Thyroid gland (tissue), 4 donors: ENCODE measurements around the gene TACO1. TPM values are rescaled to one million over a fixed set of nuclear protein-coding genes. Genes with fewer than 3 reads are reported as not detected.

ENCODE experiments used
- DNase-seq, 2 donors: peaks; one replicate each; pipeline ENCODE4 v3.0.0-alpha.2; 2019
- H3K27ac ChIP-seq, 3 donors: fragments of 200-600 bp; sonication (generic); 1 replicate in 2 of 3; 2 replicates in 1 of 3; pipeline ENCODE4 v1.5.1; 2016 to 2019; ENCODE audit warnings: mild to moderate bottlenecking in 1 of 3, moderate library complexity in 1 of 3
- H3K27me3 ChIP-seq: fragments of 200-600 bp; sonication (generic); one replicate; pipeline ENCODE4 v1.5.1; 2019
- H3K36me3 ChIP-seq, 2 donors: fragments of 200-600 bp; sonication (generic); one replicate each; pipeline ENCODE4 v1.5.1; 2016 to 2019
- H3K4me1 ChIP-seq, 2 donors: fragments of 200-600 bp; sonication (generic); one replicate each; pipeline ENCODE4 v1.5.1; 2017 to 2019
- H3K4me3 ChIP-seq, 3 donors: fragments of 200-600 bp; sonication (generic); replicated peaks in 1 of 3; 1 replicate in 2 of 3; 2 replicates in 1 of 3; pipeline ENCODE4 v1.5.1; 2016; ENCODE audit warnings: mild to moderate bottlenecking in 1 of 3
- H3K9me3 ChIP-seq: fragments of 200-600 bp; sonication (generic); one replicate; pipeline ENCODE4 v1.5.1; 2017
- CTCF ChIP-seq, 6 experiments: fragments of 200-600 bp in 3 of 6; fragments of 450-650 bp in 3 of 6; sonication (generic) in 3 of 6; IDR thresholded peaks; one replicate each; pipeline ENCODE4 v1.5.1; 2016 to 2019; ENCODE audit warnings: antibody characterized with exemption in 6 of 6, mild to moderate bottlenecking in 2 of 6, inconsistent platforms in 1 of 6, moderate library complexity in 1 of 6
- POLR2A ChIP-seq, 2 donors: fragments of 450-650 bp; IDR thresholded peaks; one replicate each; pipeline ENCODE4 v1.6.1; 2017; ENCODE audit warnings: antibody characterized with exemption in 2 of 2, mild to moderate bottlenecking in 2 of 2, moderate library complexity in 1 of 2
- WGBS, 2 donors: methylation state at CpG; one replicate each; pipeline ENCODE4 v1.1.5; 2017; 5-methylcytosine and 5-hydroxymethylcytosine counted together
- intact Hi-C: fragments of 100-400 bp; cut with DNase I; formaldehyde crosslinking; loops from one replicate; pipeline ENCODE4 v1.15.1; 2023
- total RNA-seq, 4 donors: library from RNA; depleted of rRNA; stranded (reverse); fragments of >200 nt; gene quantifications; one replicate each; pipeline ENCODE4 v1.2.3, GENCODE V29; 2016

The TACO1 gene
- total RNA-seq, 4 donors from 2014 or later = 15.3 to 17.1 (median 16.0) TPM

- DNase-seq = no peak
- no peaks in the 10 kb centered on the region for H3K9me3 ChIP-seq
- peaks cover 31 to 45% of the 10 kb centered on the region in 2 donors for H3K4me1 ChIP-seq
- H3K36me3 ChIP-seq = no peaks in the 10 kb centered on the region
- H3K27me3 ChIP-seq = no peaks in the 10 kb centered on the region
- no peak overlapping the region for H3K4me3 ChIP-seq
- 25 to 62% methylated on average over 1 of the region's 1 CpG for WGBS, 2 donors
- TF ChIP-seq CTCF (IDR thresholded peaks at IDR 0.05) = no peak
- no peak for TF ChIP-seq POLR2A (IDR thresholded peaks at IDR 0.05)
- peak overlapping the region; percentile 29 to 58 (median 31) for H3K27ac ChIP-seq
- intact Hi-C loops = no loop called here
Observed at GRCh38 chr17:63629627-63630026, 28.9 kb downstream of the TACO1 start.

- Histone ChIP-seq H3K27ac (no peak overlapping the region), H3K9me3 (no peaks in the 10 kb centered on the region), H3K36me3 (no peaks in the 10 kb centered on the region), H3K4me3 (no peak overlapping the region), H3K4me1 (peaks cover 36 to 49% of the 10 kb centered on the region in 2 donors), H3K27me3 (no peaks in the 10 kb centered on the region)
- intact Hi-C loops = no loop called here
- TF ChIP-seq CTCF (IDR thresholded peaks at IDR 0.05) (no peak), POLR2A (IDR thresholded peaks at IDR 0.05) (no peak)
- no peak for DNase-seq
- WGBS, 2 donors = 89 to 92% methylated on average over 3 of the region's 3 CpGs
Observed at GRCh38 chr17:63631062-63631461, 30.4 kb downstream of the TACO1 start.

GRCh38 chr17:63631626-63632025 lies 30.9 kb downstream of the TACO1 start:
- Histone ChIP-seq H3K4me1 (peaks cover 38 to 51% of the 10 kb centered on the region in 2 donors), H3K36me3 (peaks cover 0 to 5% of the 10 kb centered on the region in 2 donors), H3K9me3 (no peaks in the 10 kb centered on the region), H3K27me3 (no peaks in the 10 kb centered on the region), H3K4me3 (no peak overlapping the region), H3K27ac (no peak overlapping the region)
- WGBS, 2 donors = 87 to 94% methylated on average over 1 of the region's 1 CpG
- no peak for TF ChIP-seq CTCF (IDR thresholded peaks at IDR 0.05)
- no peak for TF ChIP-seq POLR2A (IDR thresholded peaks at IDR 0.05)
- no peak for DNase-seq
- intact Hi-C loops = no loop called here

DNA sequence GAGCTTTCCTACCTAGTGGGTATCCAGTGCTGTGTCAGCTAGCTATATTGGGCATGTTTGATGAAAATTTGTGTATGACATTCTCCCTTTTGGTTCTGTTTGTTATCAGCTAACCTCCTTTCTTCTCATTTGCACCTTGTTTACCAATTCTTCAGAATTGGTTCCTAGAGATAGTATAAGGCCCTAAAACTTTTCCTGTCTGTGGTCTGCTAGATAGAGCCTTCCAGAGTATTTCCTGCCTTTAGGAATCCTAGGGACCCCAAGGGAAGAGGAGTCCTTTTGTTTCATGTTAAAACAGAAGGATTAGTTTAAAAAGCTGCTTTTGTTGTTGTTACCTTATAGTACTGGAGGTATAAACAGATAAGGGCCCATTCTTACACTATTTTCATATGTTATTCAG lies 33.0 kb downstream of the TACO1 start:
- peaks cover 0 to 6% of the 10 kb centered on the region in 2 donors for H3K36me3 ChIP-seq
- H3K27ac ChIP-seq = peak overlapping the region; percentile 63 to 94 (median 83)
- intact Hi-C loops = no loop called here
- H3K27me3 ChIP-seq = no peaks in the 10 kb centered on the region
- H3K9me3 ChIP-seq = no peaks in the 10 kb centered on the region
- DNase-seq = no peak
- H3K4me1 ChIP-seq = peaks cover 38 to 44% of the 10 kb centered on the region in 2 donors
- no peak overlapping the region for H3K4me3 ChIP-seq
- TF ChIP-seq POLR2A (IDR thresholded peaks at IDR 0.05) (no peak), CTCF (IDR thresholded peaks at IDR 0.05) (no peak)

DNA sequence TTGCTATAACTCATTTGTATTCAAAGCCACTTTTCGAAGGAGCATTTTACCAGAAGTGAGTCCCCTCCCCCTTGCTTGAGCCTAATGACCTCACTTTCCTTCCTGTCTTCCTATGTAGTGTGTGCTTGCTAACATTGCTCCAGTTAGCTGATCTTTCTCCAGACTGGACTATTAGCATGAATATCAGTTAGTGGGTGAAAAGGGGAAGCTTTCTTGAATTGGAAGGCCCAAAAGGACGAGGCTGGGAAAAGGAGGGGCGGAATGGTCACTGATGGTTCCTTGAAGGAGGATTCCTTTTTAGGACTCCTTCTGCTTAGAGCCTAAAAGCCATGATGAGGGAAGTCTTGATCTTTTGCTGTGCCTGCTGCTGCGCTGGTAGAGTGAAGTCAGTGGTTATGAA lies 33.5 kb downstream of the TACO1 start:
- Histone ChIP-seq H3K27me3 (no peaks in the 10 kb centered on the region), H3K4me1 (peaks cover 36 to 41% of the 10 kb centered on the region in 2 donors), H3K9me3 (no peaks in the 10 kb centered on the region), H3K36me3 (peaks cover 0 to 6% of the 10 kb centered on the region in 2 donors), H3K27ac (peak overlapping the region; percentile 63 to 94 (median 83)), H3K4me3 (no peak overlapping the region)
- DNase-seq = no peak
- 75 to 80% methylated on average over 4 of the region's 4 CpGs for WGBS, 2 donors
- no peak for TF ChIP-seq CTCF (IDR thresholded peaks at IDR 0.05)
- TF ChIP-seq POLR2A (IDR thresholded peaks at IDR 0.05) = no peak
- intact Hi-C loops = no loop called here
